GM21825 (cell line): ENCODE measurements around the gene HK3.

Experiments
- ATAC-seq: cut with Tn5 transposase; IDR thresholded peaks from one replicate; pipeline ENCODE4 v1.9.1; 2021; ENCODE audit warnings: mild to moderate bottlenecking, moderate library complexity; ENCODE audit not compliant: unreplicated experiment

The HK3 gene

GRCh38 chr5:176870110-176870591, 29.0 kb downstream of the HK3 start:
- ATAC-seq: no peak

GRCh38 chr5:176869501-176870109, 29.5 kb downstream of the HK3 start:
- no peak for ATAC-seq

GRCh38 chr5:176868731-176869130, 30.4 kb downstream of the HK3 start:
- ATAC-seq: no peak

GRCh38 chr5:176868126-176868525, 31.0 kb downstream of the HK3 start:
- no peak for ATAC-seq

- no peak for ATAC-seq
Observed at GRCh38 chr5:176866707-176867310, 32.3 kb downstream of the HK3 start.

- no peak for ATAC-seq
Observed at GRCh38 chr5:176865964-176866363, 33.2 kb downstream of the HK3 start.

GRCh38 chr5:176864755-176865154, 34.4 kb downstream of the HK3 start:
- no peak for ATAC-seq

GRCh38 chr5:176863765-176864098, 35.4 kb downstream of the HK3 start:
- ATAC-seq: no peak

- ATAC-seq: no peak
Observed at GRCh38 chr5:176863041-176863764, 35.9 kb downstream of the HK3 start.

GRCh38 chr5:176862330-176862995, 36.7 kb downstream of the HK3 start:
- no peak for ATAC-seq

- ATAC-seq: no peak
Observed at GRCh38 chr5:176861276-176861675, 37.9 kb downstream of the HK3 start.

- ATAC-seq: no peak
Observed at GRCh38 chr5:176860381-176860780, 38.8 kb downstream of the HK3 start.

- ATAC-seq: no peak
Observed at GRCh38 chr5:176859916-176860315, 39.2 kb downstream of the HK3 start.

GRCh38 chr5:176857894-176858273, 41.3 kb downstream of the HK3 start:
- no peak for ATAC-seq

GRCh38 chr5:176857216-176857893, 41.8 kb downstream of the HK3 start:
- no peak for ATAC-seq

GRCh38 chr5:176856746-176857145, 42.4 kb downstream of the HK3 start:
- ATAC-seq: no peak

- ATAC-seq: no peak
Observed at GRCh38 chr5:176855598-176855997, 43.5 kb downstream of the HK3 start.

GRCh38 chr5:176854164-176854563, 45.0 kb downstream of the HK3 start:
- no peak for ATAC-seq

- ATAC-seq: no peak
Observed at GRCh38 chr5:176853151-176853778, 45.9 kb downstream of the HK3 start.

GRCh38 chr5:176851871-176852658, 47.1 kb downstream of the HK3 start:
- ATAC-seq: no peak
